ENCODE data around the gene PRRC2B.
"Not testable (repeated sequence)": the region's sequence is repeated elsewhere in the genome, so short reads cannot be mapped to it uniquely, and the experiment has no call there.

Gene PRRC2B

DNA sequence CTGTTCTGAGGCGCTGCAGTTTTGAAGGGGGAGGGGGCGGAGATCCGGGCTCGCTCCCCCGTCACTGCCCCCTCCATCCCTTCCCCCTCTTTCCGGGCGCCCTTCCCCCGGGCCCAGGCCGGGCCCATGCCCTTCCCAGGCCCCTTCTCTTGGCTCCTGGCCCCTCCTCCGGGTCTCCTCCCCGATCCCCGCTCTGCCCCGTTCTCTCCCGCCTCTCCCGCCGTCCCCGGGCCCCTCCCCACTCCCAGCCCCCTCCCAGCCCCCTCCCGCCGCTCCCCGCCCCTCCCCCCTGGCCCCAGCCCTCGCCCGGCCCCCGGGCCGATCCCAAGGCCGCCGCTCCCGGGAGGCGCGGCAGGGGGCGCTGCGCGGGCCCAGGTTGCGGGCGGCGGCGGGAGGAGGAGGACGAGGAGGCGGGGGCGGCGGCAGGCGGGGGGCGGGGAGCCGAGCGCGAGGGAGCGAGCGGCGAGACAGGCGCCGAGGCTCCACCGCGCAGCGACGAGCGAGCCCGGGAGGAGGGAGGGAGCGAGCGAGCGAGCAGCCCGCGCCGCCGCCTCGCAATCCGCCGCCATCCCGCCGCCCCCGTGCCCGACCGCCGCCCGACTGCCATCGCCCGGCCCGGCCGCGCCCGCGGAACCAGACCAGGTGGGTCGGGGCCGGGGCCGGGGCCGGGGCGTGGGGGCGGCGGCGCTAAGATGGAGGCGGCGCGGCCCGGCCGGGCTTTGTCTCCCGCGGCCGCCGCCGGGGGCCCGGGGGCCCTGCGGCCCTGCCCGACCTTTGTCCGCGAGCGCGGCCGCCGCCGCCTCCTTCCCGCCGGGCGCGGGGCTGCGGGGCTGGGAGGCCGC, at the start of gene PRRC2B:
Gene PRRC2B, plus strand, starts transcription at position 465 of the 842 bp plus-strand sequence. CDS start 36,059 bp downstream, outside the sequence.
- no peaks in the 10 kb centered on the region for H3K9me3 ChIP-seq (ENCODE audit: control insufficient read depth in 5 of 5, low read length in 5 of 5)
- H3K9ac ChIP-seq (ENCODE audit: low read length in 5 of 5), result peak within 1 kb of the TSS; percentile 59 to 94 (median 80)
- no peaks in the 10 kb centered on the region for H3K27me3 ChIP-seq (ENCODE audit: control insufficient read depth in 5 of 5, insufficient read depth in 4 of 5, low read length in 5 of 5)
- H3K4me3 ChIP-seq (ENCODE audit: low read depth in 1 of 5, low read length in 5 of 5), result peak within 1 kb of the TSS; percentile 63 to 80 (median 76)
- H3K27ac ChIP-seq (ENCODE audit: low read depth, low read length), result peak within 1 kb of the TSS; percentile 91
- H3K4me1 ChIP-seq (ENCODE audit: control insufficient read depth in 5 of 5, insufficient read depth in 5 of 5, low read length in 5 of 5), result peaks cover 14 to 49% (median 45%) of the 10 kb centered on the region in 5 donors
- H3K36me3 ChIP-seq (ENCODE audit: control insufficient read depth in 5 of 5, insufficient read depth in 5 of 5, low read length in 5 of 5), result peaks cover 0 to 3% (median 0%) of the 10 kb centered on the region in 5 donors

DNA sequence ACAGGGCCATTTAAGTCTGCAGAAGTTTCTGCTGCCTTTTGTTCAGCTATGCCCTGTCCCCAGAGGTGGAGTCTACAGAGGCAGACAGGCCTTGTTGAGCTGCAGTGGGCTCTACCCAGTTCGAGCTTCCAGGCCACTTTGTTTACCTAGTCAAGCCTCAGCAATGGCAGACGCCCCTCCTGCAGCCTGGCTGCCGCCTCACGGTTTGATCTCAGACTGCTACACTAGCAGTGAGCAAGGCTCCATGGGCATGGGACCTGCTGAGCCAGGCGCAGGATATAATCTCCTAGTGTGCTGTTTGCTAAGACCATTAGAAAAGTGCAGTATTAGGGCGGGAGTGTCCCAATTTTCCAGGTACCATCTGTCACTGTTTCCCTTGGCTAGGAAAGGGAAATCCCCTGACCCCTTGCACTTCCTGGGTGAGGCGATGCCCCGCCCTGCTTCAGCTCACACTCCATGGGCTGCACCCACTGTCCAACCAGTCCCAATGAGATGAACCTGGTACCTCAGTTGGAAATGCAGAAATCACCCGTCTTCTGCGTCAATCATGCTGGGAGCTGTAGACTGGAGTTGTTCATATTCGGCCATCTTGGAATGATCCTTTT, 48.9 kb upstream of the PRRC2B start:
- H3K9ac ChIP-seq (ENCODE audit: low read length in 5 of 5); H3K36me3 ChIP-seq (ENCODE audit: control insufficient read depth in 5 of 5, insufficient read depth in 5 of 5, low read length in 5 of 5); H3K4me3 ChIP-seq (ENCODE audit: low read depth in 1 of 5, low read length in 5 of 5); H3K4me1 ChIP-seq (ENCODE audit: control insufficient read depth in 5 of 5, insufficient read depth in 5 of 5, low read length in 5 of 5); H3K27me3 ChIP-seq (ENCODE audit: control insufficient read depth in 5 of 5, insufficient read depth in 4 of 5, low read length in 5 of 5); H3K27ac ChIP-seq (ENCODE audit: low read depth, low read length); H3K9me3 ChIP-seq (ENCODE audit: control insufficient read depth in 5 of 5, low read length in 5 of 5): not testable (repeated sequence)

DNA sequence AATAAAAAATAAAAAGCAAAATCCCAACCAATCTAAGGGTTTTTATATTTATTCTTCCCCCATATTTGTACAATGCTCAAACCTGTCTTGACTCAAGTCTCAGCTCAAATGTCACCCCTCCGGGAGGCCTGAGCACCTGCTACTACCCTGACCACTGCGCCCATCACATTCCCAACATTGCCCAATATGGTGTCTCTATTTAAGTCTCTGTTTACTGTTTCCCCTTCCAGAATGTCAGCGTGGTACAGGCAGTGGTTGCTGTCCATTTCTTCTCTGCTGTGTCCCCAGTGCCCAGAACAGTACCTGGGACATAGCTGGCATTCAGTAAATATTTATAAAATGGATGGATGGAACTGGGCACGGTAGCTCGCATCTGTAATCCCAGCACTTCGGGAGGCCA, 47.3 kb upstream of the PRRC2B start:
- peaks cover 0 to 11% (median 10%) of the 10 kb centered on the region in 5 donors for H3K4me1 ChIP-seq (ENCODE audit: control insufficient read depth in 5 of 5, insufficient read depth in 5 of 5, low read length in 5 of 5)
- no peak overlapping the region for H3K9ac ChIP-seq (ENCODE audit: low read length in 5 of 5)

DNA sequence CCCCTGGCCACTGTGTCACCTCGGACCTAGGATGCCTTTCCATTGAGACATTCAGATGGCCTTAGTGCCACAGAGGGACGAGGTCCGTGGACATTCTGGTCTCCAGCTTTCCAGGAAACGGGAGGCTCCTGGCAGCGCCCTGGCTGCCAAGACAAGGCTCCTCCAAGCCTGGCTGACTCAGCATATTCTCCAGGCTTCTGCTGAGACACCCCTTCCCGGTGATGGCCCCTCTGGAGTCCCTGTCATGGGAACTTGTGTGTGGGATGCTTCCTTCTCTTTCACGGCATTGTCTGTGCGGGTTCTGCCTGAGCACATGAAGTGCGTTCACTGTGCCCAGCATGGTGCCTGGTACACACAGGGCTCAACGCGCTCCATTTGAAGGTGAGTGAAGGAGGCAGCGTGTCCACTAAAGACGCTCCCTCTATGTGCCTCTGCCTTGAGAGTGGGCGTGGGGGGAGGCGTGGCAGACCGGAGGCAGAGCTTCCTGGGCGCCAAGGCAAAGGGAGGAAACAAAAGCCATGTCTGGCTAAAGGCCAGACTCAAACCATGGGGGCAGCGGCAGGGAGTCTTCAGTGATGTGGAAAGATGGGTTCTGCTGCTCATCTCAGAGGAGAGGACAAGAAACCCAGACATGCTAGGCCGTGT, 46.4 kb upstream of the PRRC2B start:
- no peak overlapping the region for H3K4me3 ChIP-seq (ENCODE audit: low read depth in 1 of 5, low read length in 5 of 5)
- H3K36me3 ChIP-seq (ENCODE audit: control insufficient read depth in 5 of 5, insufficient read depth in 5 of 5, low read length in 5 of 5), result no peaks in the 10 kb centered on the region
- no peak overlapping the region for H3K9ac ChIP-seq (ENCODE audit: low read length in 5 of 5)
- peaks cover 0 to 4% (median 0%) of the 10 kb centered on the region in 5 donors for H3K27me3 ChIP-seq (ENCODE audit: control insufficient read depth in 5 of 5, insufficient read depth in 4 of 5, low read length in 5 of 5)
- H3K4me1 ChIP-seq (ENCODE audit: control insufficient read depth in 5 of 5, insufficient read depth in 5 of 5, low read length in 5 of 5), result peaks cover 0 to 11% (median 10%) of the 10 kb centered on the region in 5 donors
- H3K27ac ChIP-seq (ENCODE audit: low read depth, low read length), result no peak overlapping the region
- no peaks in the 10 kb centered on the region for H3K9me3 ChIP-seq (ENCODE audit: control insufficient read depth in 5 of 5, low read length in 5 of 5)

More for the DNA sequence above, 47.3 kb upstream of the PRRC2B start:
- no peaks in the 10 kb centered on the region for H3K36me3 ChIP-seq (ENCODE audit: control insufficient read depth in 5 of 5, insufficient read depth in 5 of 5, low read length in 5 of 5)
- no peak overlapping the region for H3K4me3 ChIP-seq (ENCODE audit: low read depth in 1 of 5, low read length in 5 of 5)
- H3K9me3 ChIP-seq (ENCODE audit: control insufficient read depth in 5 of 5, low read length in 5 of 5), result no peaks in the 10 kb centered on the region
- H3K27me3 ChIP-seq (ENCODE audit: control insufficient read depth in 5 of 5, insufficient read depth in 4 of 5, low read length in 5 of 5), result peaks cover 0 to 4% (median 0%) of the 10 kb centered on the region in 5 donors
- no peak overlapping the region for H3K27ac ChIP-seq (ENCODE audit: low read depth, low read length)

- Histone ChIP-seq H3K9ac (ENCODE audit: low read length in 5 of 5) (no peak overlapping the region), H3K4me1 (ENCODE audit: control insufficient read depth in 5 of 5, insufficient read depth in 5 of 5, low read length in 5 of 5) (peaks cover 0 to 11% (median 10%) of the 10 kb centered on the region in 5 donors), H3K27me3 (ENCODE audit: control insufficient read depth in 5 of 5, insufficient read depth in 4 of 5, low read length in 5 of 5) (peaks cover 0 to 4% (median 0%) of the 10 kb centered on the region in 5 donors), H3K36me3 (ENCODE audit: control insufficient read depth in 5 of 5, insufficient read depth in 5 of 5, low read length in 5 of 5) (no peaks in the 10 kb centered on the region), H3K27ac (ENCODE audit: low read depth, low read length) (no peak overlapping the region), H3K9me3 (ENCODE audit: control insufficient read depth in 5 of 5, low read length in 5 of 5) (no peaks in the 10 kb centered on the region), H3K4me3 (ENCODE audit: low read depth in 1 of 5, low read length in 5 of 5) (no peak overlapping the region)
Measured at GRCh38 chr9:131348631-131349521, 45.0 kb upstream of the PRRC2B start.

DNA sequence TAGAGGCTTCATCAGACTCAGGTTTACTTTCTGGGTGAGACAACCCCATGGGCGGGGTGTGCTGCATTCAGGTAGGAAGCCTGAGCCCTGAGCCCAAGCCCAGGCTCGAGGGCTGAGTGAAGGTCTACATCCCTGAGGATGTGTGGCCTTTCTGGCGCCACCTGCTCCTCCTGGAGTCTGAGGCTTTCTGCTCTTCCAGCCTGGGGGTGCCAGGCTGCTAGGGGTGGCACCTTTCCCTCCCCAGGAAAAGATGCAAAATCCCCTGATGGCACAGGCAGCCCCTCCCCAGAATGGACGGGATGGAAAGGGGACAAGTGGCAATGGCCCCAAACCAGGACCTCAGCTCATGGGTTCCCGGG, 44.4 kb upstream of the PRRC2B start:
- Histone ChIP-seq H3K9ac (ENCODE audit: low read length in 5 of 5) (peak overlapping the region in 1 of 5 donors; percentile 69), H3K27ac (ENCODE audit: low read depth, low read length) (no peak overlapping the region), H3K36me3 (ENCODE audit: control insufficient read depth in 5 of 5, insufficient read depth in 5 of 5, low read length in 5 of 5) (no peaks in the 10 kb centered on the region), H3K4me1 (ENCODE audit: control insufficient read depth in 5 of 5, insufficient read depth in 5 of 5, low read length in 5 of 5) (peaks cover 0 to 11% (median 10%) of the 10 kb centered on the region in 5 donors), H3K4me3 (ENCODE audit: low read depth in 1 of 5, low read length in 5 of 5) (peak overlapping the region in 4 of 5 donors; percentile 54 to 67 (median 62)), H3K9me3 (ENCODE audit: control insufficient read depth in 5 of 5, low read length in 5 of 5) (no peaks in the 10 kb centered on the region), H3K27me3 (ENCODE audit: control insufficient read depth in 5 of 5, insufficient read depth in 4 of 5, low read length in 5 of 5) (peaks cover 0 to 4% (median 0%) of the 10 kb centered on the region in 5 donors)

- no peaks in the 10 kb centered on the region for H3K36me3 ChIP-seq (ENCODE audit: control insufficient read depth in 5 of 5, insufficient read depth in 5 of 5, low read length in 5 of 5)
- H3K27ac ChIP-seq (ENCODE audit: low read depth, low read length), result no peak overlapping the region
- H3K9ac ChIP-seq (ENCODE audit: low read length in 5 of 5), result peak overlapping the region in 3 of 5 donors; percentile 40 to 69 (median 69)
- H3K4me1 ChIP-seq (ENCODE audit: control insufficient read depth in 5 of 5, insufficient read depth in 5 of 5, low read length in 5 of 5), result peaks cover 0 to 11% (median 10%) of the 10 kb centered on the region in 5 donors
- H3K4me3 ChIP-seq (ENCODE audit: low read depth in 1 of 5, low read length in 5 of 5), result peak overlapping the region; percentile 53 to 67 (median 58)
- no peaks in the 10 kb centered on the region for H3K9me3 ChIP-seq (ENCODE audit: control insufficient read depth in 5 of 5, low read length in 5 of 5)
- peaks cover 0 to 4% (median 0%) of the 10 kb centered on the region in 5 donors for H3K27me3 ChIP-seq (ENCODE audit: control insufficient read depth in 5 of 5, insufficient read depth in 4 of 5, low read length in 5 of 5)
Measured at GRCh38 chr9:131349881-131350563, 43.9 kb upstream of the PRRC2B start.

GRCh38 chr9:131356479-131356878, 37.4 kb upstream of the PRRC2B start:
- H3K4me1 ChIP-seq (ENCODE audit: control insufficient read depth in 5 of 5, insufficient read depth in 5 of 5, low read length in 5 of 5); H3K27ac ChIP-seq (ENCODE audit: low read depth, low read length); H3K27me3 ChIP-seq (ENCODE audit: control insufficient read depth in 5 of 5, insufficient read depth in 4 of 5, low read length in 5 of 5); H3K9ac ChIP-seq (ENCODE audit: low read length in 5 of 5); H3K36me3 ChIP-seq (ENCODE audit: control insufficient read depth in 5 of 5, insufficient read depth in 5 of 5, low read length in 5 of 5); H3K9me3 ChIP-seq (ENCODE audit: control insufficient read depth in 5 of 5, low read length in 5 of 5); H3K4me3 ChIP-seq (ENCODE audit: low read depth in 1 of 5, low read length in 5 of 5): not testable (repeated sequence)

DNA sequence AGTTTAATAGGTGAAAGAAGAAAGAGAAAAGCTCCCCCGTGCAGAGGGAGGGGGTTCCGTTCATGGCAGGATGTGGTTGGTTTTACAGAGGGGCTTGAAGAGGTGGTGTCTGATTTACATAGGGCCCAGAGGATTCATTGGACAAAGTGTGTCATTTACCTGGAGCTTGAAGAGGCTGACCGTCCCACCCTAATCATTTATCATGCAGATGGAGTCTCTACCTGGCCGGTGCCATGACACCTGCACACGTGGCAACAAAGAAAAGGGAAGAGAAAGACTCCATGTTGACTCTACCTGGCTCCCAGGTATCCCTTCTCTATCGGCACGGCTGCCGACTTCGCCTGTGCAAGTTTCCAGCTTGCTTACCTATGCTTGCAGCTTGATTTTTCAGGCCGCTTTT, 35.3 kb upstream of the PRRC2B start:
- no peaks in the 10 kb centered on the region for H3K27me3 ChIP-seq (ENCODE audit: control insufficient read depth in 5 of 5, insufficient read depth in 4 of 5, low read length in 5 of 5)
- H3K9me3 ChIP-seq (ENCODE audit: control insufficient read depth in 5 of 5, low read length in 5 of 5), result no peaks in the 10 kb centered on the region
- no peak overlapping the region for H3K27ac ChIP-seq (ENCODE audit: low read depth, low read length)
- peaks cover 2 to 15% (median 12%) of the 10 kb centered on the region in 5 donors for H3K4me1 ChIP-seq (ENCODE audit: control insufficient read depth in 5 of 5, insufficient read depth in 5 of 5, low read length in 5 of 5)
- no peak overlapping the region for H3K4me3 ChIP-seq (ENCODE audit: low read depth in 1 of 5, low read length in 5 of 5)
- no peaks in the 10 kb centered on the region for H3K36me3 ChIP-seq (ENCODE audit: control insufficient read depth in 5 of 5, insufficient read depth in 5 of 5, low read length in 5 of 5)
- no peak overlapping the region for H3K9ac ChIP-seq (ENCODE audit: low read length in 5 of 5)

All from subcutaneous abdominal adipose tissue (tissue), 5 donors.